Psoas muscle (tissue), 8 donors: ENCODE measurements around the gene ZNHIT1. TPM values are rescaled to one million over a fixed set of nuclear protein-coding genes. Genes with fewer than 3 reads are reported as not detected.

Experiments
- ATAC-seq, 4 donors: fragments of 200-7000 bp; cut with Tn5 transposase; one replicate each; pipeline ENCODE4 v1.9.1; 2020; ENCODE audit warnings: moderate library complexity in 3 of 4, mild to moderate bottlenecking in 2 of 4
- DNase-seq, 2 donors: peaks; one replicate each; pipeline ENCODE4 v3.0.0-alpha.2; 2020
- H3K27ac ChIP-seq: fragments of 200-600 bp; one replicate; pipeline ENCODE4 v1.8.0; 2022
- H3K27me3 ChIP-seq, 3 donors: fragments of 200-600 bp in 1 of 3; one replicate each; pipeline versions ENCODE4 v1.6.1 to v1.8.0; 2013 to 2022; ENCODE audit warnings: low read length in 2 of 3, mild to moderate bottlenecking in 2 of 3, moderate library complexity in 1 of 3; ENCODE audit not compliant: insufficient read depth in 3 of 3
- H3K36me3 ChIP-seq, 2 donors: fragments of 200-600 bp in 1 of 2; one replicate each; pipeline versions ENCODE4 v1.6.1 to v1.8.0; 2013 to 2022; ENCODE audit warnings: low read depth in 1 of 2, mild to moderate bottlenecking in 1 of 2, moderate library complexity in 1 of 2; ENCODE audit not compliant: insufficient read depth in 1 of 2
- H3K4me1 ChIP-seq: fragments of 200-600 bp; one replicate; pipeline ENCODE4 v1.8.0; 2022
- H3K4me3 ChIP-seq: fragments of 200-600 bp; one replicate; pipeline ENCODE4 v1.8.0; 2022; ENCODE audit warnings: mild to moderate bottlenecking
- H3K9me3 ChIP-seq: fragments of 200-600 bp; one replicate; pipeline ENCODE4 v1.8.0; 2022
- WGBS, 3 donors: extraction: QIAGEN DNeasy Blood & Tissue Kit; methylation state at CpG; one replicate each; pipeline versions ENCODE4 v1.1.6 to v1.1.7; 2013; 5-methylcytosine and 5-hydroxymethylcytosine counted together
- intact Hi-C, 2 donors: fragments of 100-400 bp; cut with DNase I; formaldehyde crosslinking; loops; one replicate each; pipeline versions ENCODE4 v1.11.0 to v1.14.2; 2022
- polyA plus RNA-seq, 3 donors: library from polyadenylated mRNA; stranded (reverse); fragments of 200-250 nt; gene quantifications; one replicate each; pipeline ENCODE4 v1.2.3, GENCODE V29; 2013
- total RNA-seq, 4 donors: library from RNA; stranded (reverse); fragmentation: NEBNext Ultra II Directional in 2 of 4; extraction: Animal tissue kit (Norgen Biotek cat#: 25700) in 2 of 4; gene quantifications; one replicate each; pipeline versions ENCODE4 v1.2.1 to v1.2.4, GENCODE V29; 2021 to 2023
- TF ChIP-seq, protein P1 (sequence below): fragments of 200-600 bp; IDR thresholded peaks from one replicate; pipeline ENCODE4 v1.8.0; 2022; ENCODE audit warnings: antibody characterized with exemption
- donor health status: healthy with polysubstance abuse.
- donor health status: DM: no; HTN: no; CAD: no; lungs with moderate emphysema.
- donor health status: Bipolar disorder and iron deficiency.
- donor health status: healthy.
- donor health status: DM: yes; HTN: yes; CAD: no.
- donor health status: DM: no; HTN: no; CAD: no.
- donor health status: DM: no; HTN: no; CAD: no.
- donor health status: DM: yes; HTN: yes; CAD: no.

ZNHIT1 gene
- total and polyA plus RNA-seq, 7 donors: 40.8 to 89.5 (median 58.1) TPM

DNA sequence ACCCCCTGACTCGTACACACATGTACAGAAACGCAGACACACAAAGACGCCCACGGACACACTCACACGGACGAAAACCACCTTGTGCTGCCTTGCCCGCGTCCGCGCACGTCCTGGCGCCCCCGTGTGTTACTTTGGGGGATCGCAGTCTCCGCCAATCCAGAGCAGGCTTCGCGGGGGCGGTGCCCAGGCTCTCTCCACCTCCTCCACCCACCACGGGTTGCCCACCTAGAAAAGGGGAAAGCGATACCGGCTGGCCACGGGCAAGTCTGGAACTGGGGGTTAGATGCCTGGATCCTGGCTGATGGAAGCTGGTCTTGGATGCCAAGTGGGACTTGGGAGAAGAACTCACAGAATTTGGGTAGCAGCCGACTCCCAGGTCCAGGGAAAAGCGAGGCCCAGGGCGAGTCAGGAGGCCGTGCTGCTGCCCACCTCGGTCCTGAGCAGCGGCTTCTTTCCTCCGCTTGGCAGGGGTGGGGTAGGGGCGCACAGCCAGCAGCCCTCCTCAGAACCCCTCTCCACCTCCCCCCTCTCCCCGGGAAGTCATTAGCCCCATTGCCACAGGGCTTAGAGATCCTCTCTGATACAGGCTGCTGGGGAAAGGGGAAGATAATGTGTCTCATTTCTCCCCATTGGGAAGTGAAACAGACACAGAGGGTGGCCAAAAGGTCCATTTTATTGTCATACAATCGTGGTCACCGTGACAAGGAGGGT, 48.0 kb upstream of the ZNHIT1 start:
- no peaks in the 10 kb centered on the region for H3K36me3 ChIP-seq
- ATAC-seq: peak in 3 of 4 donors; percentile 50 to 67 (median 65)
- WGBS, 3 donors: 1 to 2% (median 1%) methylated on average over 31 to 33 of the region's 33 CpGs
- peaks cover 0 to 98% (median 61%) of the 10 kb centered on the region in 3 donors for H3K27me3 ChIP-seq
- peaks cover 17% of the 10 kb centered on the region for H3K4me1 ChIP-seq
- H3K4me3 ChIP-seq: no peak overlapping the region
- intact Hi-C loops: loop anchor here in 1 of 2 donors (2.0 kb wide), 1 partner anchor 27 kb away; no protein-coding TSS in a partner anchor
- H3K9me3 ChIP-seq: no peaks in the 10 kb centered on the region
- TF ChIP-seq, protein P1, sequence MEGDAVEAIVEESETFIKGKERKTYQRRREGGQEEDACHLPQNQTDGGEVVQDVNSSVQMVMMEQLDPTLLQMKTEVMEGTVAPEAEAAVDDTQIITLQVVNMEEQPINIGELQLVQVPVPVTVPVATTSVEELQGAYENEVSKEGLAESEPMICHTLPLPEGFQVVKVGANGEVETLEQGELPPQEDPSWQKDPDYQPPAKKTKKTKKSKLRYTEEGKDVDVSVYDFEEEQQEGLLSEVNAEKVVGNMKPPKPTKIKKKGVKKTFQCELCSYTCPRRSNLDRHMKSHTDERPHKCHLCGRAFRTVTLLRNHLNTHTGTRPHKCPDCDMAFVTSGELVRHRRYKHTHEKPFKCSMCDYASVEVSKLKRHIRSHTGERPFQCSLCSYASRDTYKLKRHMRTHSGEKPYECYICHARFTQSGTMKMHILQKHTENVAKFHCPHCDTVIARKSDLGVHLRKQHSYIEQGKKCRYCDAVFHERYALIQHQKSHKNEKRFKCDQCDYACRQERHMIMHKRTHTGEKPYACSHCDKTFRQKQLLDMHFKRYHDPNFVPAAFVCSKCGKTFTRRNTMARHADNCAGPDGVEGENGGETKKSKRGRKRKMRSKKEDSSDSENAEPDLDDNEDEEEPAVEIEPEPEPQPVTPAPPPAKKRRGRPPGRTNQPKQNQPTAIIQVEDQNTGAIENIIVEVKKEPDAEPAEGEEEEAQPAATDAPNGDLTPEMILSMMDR: peak; percentile 69
- peak; percentile 72 to 80 for DNase-seq
- H3K27ac ChIP-seq: no peak overlapping the region

DNA sequence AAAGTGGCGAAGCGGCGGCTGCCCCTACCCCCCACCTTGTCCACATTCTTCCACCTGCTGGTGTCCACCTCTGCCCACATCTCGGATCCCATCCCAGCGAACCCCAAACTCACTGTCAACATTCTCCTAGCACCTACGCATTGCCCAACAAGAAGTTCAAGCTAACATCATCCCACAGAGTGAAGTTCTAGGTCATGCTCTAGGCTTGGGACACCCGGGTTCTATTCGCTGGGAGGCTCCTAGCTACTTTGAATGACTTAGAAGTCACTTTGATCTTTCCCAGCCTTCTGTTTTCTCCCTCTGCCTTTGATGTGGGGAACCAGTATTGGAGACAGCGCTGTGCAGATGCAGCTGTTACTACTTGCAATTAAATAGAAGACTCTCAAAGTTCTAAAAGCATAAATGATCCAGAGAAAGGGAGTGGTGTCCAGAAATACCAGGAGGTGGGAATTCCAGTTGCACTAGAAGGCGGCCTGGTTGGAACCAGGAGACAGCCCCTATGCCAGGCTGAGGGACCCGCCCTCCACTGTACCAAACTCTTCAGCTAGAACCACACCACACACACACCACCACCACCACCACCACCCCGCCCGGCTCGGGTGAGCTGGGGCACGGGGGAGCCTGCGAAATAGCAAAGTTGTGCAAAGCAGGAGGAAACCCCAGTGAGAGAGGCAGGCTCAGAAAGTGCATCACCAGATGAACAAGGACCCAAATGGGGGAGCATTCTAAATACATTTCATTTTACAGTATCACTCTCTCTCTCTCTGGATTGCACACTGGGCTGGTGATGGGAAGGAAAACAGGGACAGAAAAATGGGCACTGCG, 47.1 kb upstream of the ZNHIT1 start:
- Histone ChIP-seq H3K4me1 (peaks cover 17% of the 10 kb centered on the region), H3K27me3 (peaks cover 0 to 98% (median 61%) of the 10 kb centered on the region in 3 donors), H3K36me3 (no peaks in the 10 kb centered on the region), H3K27ac (no peak overlapping the region), H3K4me3 (no peak overlapping the region), H3K9me3 (no peaks in the 10 kb centered on the region)
- ATAC-seq: no peak
- WGBS, 3 donors: 2 to 4% (median 3%) methylated on average over 17 of the region's 17 CpGs
- intact Hi-C loops: no loop called here
- TF ChIP-seq, protein P1: no peak
- DNase-seq: no peak

DNA sequence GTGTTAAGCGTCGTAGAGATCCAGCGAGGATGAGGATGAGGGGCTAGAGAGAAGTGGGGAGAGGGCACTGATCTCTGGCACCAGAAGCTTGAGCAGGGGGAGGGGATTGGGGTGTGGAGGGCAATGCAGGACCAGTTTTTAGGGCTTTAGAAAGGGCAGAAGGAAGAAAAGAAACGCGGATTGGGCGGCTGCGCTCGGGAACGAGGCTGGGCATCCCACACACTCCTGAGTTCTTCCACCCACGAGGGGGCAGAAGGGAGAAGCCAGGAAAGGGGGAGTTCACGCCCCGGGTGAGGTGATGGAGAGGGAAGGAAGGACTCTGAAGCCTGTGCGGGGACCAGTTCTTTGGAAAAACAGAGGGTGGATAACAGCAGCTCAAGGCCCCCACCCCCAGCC, 46.5 kb upstream of the ZNHIT1 start:
- intact Hi-C loops: no loop called here
- no peaks in the 10 kb centered on the region for H3K9me3 ChIP-seq
- H3K4me3 ChIP-seq: no peak overlapping the region
- no peak for ATAC-seq
- 0 to 3% (median 1%) methylated on average over 13 of the region's 13 CpGs for WGBS, 3 donors
- no peak overlapping the region for H3K27ac ChIP-seq
- peaks cover 0 to 97% (median 61%) of the 10 kb centered on the region in 3 donors for H3K27me3 ChIP-seq
- peaks cover 17% of the 10 kb centered on the region for H3K4me1 ChIP-seq
- H3K36me3 ChIP-seq: no peaks in the 10 kb centered on the region
- TF ChIP-seq, protein P1: no peak
- DNase-seq: no peak

DNA sequence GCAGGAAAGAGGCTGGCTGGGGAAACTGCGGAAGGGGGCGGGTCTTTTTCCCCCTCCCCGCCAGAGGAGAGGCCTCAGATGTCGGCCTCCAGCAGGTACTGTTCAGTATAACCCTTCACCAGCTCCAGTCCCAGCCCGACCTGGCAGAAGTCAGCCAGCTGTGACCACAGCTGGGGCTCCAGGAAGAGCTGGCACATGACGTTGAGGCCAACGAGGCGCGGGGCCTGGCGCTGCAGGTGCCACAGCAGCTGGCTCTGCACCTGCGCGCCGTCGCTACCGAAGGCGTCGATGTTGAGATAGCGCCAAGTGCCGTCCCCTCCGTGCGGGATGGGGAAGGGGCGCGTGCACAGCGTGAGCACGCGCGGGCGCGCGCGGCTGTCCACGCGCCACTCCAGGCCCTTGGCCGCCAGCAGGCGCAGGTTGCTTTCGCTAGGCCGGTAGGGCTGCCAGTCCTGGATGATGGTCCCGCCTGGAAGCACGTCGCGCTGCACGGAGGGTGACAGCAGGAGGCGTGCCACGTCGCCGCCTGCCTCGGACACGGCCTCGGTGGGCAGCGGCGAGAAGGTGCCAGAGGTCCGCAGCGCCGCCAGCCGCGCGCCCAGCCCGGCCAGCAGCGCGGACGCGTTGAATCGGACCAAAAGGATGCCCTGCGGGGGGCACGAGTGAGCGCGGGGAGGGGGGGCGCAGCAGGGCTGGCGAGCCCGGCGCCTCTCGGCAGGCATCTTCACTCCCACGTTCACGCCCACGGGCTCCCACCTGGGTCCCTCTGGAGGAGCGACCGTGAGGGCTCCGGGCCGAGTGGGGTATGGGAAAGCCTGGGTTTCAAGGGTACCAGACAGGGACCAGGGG, 45.7 kb upstream of the ZNHIT1 start:
- peaks cover 17% of the 10 kb centered on the region for H3K4me1 ChIP-seq
- H3K4me3 ChIP-seq: peak overlapping the region; percentile 15
- no peaks in the 10 kb centered on the region for H3K36me3 ChIP-seq
- 1 to 2% (median 1%) methylated on average over 67 to 79 of the region's 79 CpGs for WGBS, 3 donors
- no peak for ATAC-seq
- H3K27ac ChIP-seq: no peak overlapping the region
- no peak for DNase-seq
- H3K9me3 ChIP-seq: no peaks in the 10 kb centered on the region
- intact Hi-C loops: no loop called here
- H3K27me3 ChIP-seq: peaks cover 0 to 99% (median 58%) of the 10 kb centered on the region in 3 donors
- TF ChIP-seq, protein P1: no peak
